ENCODE results near the gene FGB.
"Not testable (repeated sequence)": the region's sequence is repeated elsewhere in the genome, so short reads cannot be mapped to it uniquely, and the experiment has no call there.

The FGB gene

DNA sequence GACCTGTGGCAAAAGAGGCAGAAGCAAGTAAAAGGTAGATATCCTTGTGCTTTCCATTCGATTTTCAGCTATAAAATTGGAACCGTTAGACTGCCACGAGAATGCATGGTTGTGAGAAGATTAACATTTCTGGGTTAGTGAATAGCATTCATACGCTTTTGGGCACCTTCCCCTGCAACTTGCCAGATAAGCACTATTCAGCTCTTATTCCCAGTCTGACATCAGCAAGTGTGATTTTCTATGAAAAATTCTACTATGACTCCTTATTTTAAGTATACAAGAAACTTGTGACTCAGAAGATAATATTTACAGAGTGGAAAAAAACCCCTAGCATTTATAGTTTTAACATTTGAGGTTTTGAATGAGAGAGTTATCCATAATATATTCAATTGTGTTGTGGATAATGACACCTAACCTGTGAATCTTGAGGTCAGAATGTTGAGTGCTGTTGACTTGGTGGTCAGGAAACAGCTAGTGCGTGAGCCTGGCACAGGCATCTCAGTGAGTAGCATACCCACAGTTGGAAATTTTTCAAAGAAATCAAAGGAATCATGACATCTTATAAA lies 3.9 kb downstream of the FGB start:
- no peak for DNase-seq (ENCODE audit: low spot score)

DNA sequence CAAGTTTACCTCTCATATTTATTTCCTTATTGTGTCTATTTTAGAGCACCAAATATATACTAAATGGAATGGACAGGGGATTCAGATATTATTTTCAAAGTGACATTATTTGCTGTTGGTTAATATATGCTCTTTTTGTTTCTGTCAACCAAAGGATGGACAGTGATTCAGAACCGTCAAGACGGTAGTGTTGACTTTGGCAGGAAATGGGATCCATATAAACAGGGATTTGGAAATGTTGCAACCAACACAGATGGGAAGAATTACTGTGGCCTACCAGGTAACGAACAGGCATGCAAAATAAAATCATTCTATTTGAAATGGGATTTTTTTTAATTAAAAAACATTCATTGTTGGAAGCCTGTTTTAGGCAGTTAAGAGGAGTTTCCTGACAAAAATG lies 6.2 kb downstream of the FGB start:
- DNase-seq (ENCODE audit: low spot score) = no peak

DNA sequence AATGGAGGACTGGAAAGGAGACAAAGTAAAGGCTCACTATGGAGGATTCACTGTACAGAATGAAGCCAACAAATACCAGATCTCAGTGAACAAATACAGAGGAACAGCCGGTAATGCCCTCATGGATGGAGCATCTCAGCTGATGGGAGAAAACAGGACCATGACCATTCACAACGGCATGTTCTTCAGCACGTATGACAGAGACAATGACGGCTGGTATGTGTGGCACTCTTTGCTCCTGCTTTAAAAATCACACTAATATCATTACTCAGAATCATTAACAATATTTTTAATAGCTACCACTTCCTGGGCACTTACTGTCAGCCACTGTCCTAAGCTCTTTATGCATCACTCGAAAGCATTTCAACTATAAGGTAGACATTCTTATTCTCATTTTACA lies 6.8 kb downstream of the FGB start:
- DNase-seq (ENCODE audit: low spot score) = no peak

DNA sequence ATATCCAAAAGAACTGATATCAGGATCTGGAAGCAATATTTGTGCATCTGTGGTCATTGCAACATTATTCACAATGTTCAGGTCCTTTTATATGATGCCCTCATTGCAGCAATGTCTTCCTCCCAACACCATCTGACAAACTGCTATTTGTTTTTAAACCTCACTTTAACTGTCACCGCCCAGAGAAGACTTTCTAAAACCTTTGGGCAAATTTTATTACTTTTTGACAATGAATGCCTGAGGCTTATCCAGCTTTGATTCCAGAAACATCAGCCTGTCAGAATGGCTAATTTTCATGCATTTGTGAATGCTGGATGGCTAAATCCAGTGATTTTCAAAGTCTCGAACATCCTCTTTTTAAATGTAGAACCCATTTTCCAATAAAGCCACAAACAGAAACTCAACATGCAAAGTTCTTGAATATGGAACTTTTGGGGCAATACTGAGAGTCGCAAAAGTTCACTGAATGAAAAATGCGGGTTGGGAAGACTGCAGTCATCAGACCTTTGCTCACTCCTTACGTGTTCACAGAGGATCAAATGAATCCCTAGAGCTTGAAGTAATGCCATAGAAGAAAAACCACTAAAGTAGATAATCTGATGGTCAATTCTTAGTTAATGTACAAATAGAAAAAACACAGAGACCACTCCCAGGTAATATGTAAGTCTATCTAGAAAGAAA lies 10.5 kb downstream of the FGB start:
- DNase-seq (ENCODE audit: low spot score) = no peak

DNA sequence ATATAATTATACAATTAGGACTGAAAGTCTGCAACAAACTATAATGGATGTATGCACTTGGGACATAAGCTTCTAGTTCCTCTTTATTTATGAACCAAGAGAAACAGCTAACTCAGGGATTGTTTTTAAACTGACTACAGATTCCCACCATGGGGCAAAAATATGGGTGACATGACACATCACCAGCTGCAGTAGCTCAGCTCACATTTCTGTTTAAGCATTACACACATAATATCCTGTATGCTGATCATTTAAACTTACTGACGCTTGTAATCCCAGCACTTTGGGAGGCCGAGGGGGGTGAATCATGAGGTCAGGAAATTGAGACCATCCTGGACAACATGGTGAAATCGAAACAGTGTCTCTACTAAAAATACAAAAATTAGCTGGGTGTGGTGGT lies 11.5 kb downstream of the FGB start:
- DNase-seq (ENCODE audit: low spot score) = no peak

DNA sequence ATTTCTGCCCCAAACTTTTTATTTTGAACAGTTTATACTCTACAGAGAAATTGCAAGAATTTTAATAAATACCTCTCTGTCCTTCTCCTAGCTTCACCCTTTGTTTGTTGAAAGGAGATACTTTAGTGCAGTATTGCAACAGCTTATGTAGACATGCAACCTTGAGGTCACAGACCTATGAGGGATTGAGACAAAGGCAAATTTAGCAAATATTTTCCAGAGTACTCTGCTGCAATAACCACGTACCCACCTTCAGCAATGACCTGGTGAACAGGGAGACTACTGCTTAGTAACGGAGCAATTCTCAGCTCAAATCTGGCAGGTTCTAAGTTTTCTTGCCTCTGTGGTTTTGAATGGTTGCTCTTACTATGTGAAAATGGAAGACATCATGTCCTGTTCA lies 14.5 kb downstream of the FGB start:
- DNase-seq (ENCODE audit: low spot score) = no peak

DNA sequence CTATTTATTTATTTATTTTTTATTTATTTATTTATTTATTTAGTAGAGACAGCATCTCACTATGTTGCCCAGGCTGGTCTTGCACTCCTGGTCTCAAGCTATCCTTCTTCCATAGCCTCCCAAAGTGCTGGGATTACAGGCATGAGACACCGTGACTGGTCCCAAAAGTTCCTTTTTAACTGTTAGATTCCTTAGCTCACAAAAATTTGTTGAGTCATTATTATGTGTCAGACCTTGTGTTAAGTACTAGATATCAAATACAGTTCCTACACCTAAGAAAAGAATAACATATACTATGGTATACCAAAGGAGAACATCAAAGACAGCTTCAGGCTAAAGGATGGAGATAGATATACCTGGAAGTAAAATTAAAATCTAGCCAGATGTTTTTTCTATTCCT lies 16.1 kb downstream of the FGB start:
- no peak for DNase-seq (ENCODE audit: low spot score)

DNA sequence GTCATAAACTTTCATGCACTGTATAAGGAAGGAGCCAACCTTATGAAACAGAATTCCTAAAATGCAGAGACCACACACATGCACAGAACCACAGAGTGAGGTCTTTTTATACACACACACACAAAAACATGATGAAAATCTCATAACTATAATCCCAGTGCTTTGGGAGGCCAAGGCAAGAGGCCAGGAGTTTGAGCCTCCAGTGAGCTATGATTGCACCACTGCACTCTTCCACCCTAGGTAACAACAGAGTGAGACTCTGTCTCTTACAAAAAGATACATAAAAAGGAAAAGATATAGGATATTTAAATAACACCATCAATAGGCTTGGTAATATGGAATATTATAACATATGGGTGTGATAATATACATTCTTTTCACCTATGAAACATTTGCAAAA lies 17.1 kb downstream of the FGB start:
- DNase-seq (ENCODE audit: low spot score) = no peak

DNA sequence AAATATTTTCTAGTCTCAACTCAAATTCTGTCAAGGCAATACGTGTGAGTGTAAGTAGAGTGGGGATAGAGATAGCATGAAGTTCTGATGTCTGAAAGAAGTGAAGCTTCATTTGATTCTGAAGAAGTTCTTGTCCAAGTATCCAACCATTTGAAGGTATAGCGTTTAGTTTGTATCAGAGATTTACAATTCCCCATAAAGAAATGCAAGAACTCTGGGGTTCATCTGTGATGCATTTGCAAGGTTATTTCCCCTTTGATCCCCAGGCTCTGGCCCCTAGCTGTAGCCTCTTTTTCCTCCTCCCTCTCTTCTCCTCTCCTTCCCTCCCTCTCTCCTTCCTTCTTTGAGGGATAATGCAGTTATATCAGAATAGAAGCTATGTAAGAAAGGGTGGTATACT lies 19.9 kb downstream of the FGB start:
- no peak for DNase-seq (ENCODE audit: low spot score)

DNA sequence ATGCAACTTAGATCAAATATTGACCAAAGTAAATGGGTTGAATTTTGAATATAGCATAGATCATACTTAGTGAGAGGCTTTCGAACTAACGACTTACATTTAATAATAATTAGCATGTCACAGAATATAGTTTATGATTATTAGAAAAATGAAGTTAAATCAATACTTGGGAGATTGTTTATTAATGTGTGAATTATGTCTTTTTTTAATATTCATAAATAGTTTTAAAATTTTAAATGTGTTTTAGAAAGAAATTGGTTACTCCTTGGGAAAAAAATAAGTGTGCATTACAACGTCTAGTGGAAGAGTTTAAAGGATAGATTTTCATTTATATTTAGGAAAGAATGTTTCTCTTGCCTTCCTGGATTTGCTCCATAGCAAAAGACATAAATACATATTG lies 20.4 kb downstream of the FGB start:
- no peak for DNase-seq (ENCODE audit: low spot score)

DNA sequence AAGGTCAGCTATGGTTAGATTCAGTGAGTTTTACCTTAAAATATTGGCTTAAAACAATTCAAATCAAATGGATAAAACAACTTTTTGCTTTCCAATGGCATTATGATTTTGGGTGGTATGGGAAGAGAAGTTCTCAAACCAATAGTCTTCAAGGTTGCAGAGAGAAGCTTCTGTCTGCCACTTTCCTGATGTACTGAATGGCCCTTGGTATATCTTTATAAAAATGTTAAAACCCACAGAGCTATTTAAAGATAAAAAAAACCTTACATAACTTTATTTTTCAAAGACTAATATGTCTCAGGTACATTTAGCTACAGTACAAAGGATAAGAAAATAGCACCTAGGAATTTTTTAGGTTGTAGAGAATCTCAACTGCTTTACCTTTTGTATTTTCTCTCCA lies 20.9 kb downstream of the FGB start:
- DNase-seq (ENCODE audit: low spot score) = no peak

DNA sequence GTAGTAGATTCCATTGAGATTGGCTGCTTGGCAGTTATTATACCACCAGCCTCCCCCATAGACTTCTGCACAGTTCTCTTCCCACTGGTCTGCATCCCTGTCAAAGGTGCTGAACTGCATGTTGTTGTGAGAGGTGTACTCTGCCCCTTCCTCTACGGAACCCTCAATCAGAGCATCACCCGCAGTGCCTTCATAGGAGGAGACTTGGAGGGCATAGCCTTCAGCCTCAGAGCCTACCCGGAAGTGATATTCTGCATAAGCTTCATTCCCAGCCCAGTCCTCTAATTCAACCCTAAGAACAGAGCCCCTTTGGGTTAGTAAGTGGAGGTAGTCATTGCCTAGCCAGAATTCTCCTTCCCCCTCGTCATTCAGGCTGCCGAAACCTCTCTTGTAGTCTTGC lies 21.4 kb downstream of the FGB start:
- no peak for DNase-seq (ENCODE audit: low spot score)

DNA sequence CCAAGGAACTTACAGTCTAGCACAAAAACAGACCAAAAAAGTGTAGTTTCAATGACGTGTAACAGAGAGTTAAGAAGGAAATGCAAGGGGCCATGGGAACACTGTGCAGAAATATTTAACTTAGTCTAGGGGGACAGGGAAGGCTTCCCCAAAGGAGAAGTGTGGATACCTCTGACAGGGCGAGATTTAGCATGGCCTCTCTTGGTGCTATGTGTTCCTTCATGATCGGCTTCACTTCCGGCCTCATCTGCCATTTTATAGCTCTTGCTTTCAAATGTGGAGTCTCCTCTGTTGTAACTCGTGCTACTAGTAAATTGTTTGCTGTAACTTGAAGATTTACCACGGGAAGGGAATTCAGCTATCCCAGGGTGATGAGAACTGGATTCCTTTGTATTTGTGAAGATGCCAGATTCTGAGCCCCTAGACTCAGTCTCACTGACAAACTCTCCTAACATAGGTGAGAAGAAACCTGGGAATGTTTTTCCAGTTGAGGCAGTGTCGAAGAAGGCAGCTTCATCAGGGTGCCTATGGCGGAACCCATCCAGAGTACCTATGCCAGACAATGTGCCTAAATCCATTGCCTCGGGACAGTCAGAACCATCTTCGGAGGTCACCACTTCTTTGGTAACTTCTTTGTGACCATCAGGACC lies 22.7 kb downstream of the FGB start:
- no peak for DNase-seq (ENCODE audit: low spot score)

DNA sequence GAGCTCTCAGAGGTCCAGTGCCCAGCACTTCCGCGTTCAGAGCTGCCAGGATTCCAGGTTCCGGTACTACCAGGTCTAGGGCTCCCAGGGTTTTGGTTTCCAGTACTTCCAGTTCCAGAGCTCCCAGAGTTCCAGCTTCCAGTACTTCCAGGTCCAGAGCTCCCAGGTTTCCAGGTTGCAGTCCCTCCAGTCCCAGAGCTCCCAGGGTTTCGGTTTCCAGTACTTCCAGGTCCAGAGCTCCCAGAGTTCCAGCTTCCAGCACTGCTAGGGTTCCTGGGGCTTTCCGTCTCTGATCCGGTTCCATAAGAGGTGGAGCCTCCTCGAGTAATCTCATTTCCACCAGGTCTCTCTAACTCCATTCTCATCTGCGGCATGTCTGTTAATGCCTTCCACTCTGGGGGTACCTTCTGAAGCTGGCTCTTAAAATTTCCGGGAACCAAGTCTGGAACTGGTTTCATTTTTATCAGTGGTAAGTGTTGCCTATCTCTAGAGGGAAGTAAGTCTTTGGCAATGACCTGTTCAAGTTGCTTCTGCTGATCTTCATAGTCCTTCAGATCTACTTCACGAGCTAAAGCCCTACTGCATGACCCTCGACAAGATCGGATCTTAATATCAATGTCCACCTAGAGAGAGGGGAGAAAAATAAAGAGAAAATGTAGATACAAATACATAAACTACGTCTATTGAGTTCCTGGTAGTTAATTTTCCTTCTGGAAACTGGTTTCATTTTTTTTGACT lies 23.7 kb downstream of the FGB start:
- DNase-seq (ENCODE audit: low spot score) = no peak

DNA sequence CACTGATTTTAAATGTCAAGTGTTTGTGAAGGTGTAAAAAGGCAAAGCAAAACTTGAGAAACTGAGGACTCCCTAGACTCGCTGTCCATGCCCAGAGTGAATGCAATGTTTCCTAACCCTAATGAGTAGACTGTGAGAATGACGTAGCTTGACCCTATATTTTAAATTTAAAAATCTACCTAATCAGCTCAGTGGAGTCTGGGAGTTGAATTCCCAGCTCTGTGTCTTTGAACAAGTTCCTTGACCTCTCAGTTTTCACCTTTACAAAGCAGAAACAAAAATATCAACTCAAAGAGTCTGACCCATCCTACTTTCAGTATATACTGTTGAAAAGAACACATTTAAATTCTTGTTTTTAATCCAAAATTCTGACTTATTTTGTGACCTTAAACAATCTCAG lies 25.4 kb downstream of the FGB start:
- DNase-seq (ENCODE audit: low spot score) = no peak

DNA sequence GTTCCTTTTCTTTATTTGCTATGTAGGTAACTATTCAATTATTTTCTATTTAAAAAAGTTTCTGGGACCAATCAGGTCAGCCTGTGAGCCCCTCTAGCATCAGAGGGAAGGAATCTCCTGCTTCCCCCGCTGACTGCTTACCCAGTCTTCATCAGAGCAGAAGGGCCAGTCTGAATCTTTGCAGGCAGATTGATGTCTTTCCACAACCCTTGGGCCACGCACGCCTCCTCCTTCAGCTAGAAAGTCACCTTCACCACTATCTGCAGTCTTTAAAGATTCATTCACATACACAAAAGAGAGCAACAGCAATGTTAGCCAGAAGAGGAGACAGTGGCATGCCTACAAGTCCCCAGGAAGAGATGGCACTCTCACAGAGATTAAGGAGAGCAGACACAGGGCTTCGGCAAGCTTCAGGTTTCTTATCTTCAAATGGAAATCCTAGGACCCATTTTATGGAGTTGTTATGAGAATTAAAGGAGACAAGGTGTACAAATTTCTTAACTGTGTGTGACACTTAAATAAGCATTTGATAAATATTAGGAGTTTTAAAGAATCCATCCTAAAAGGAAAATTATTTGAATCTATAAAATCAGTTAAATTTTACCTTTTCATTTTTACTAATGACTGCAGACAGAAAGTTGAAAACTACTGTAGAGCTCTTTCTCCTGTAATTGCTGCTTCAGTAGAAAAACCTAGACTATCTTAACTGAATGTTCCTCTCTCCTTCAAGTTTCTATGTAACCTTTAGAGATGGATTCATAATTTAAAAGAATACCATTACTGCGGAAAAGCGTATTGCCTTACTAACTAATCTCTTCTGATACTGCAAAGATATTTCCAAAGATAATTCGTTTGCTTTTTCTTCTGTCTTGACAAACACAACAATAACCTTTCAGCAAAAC lies 26.7 kb downstream of the FGB start:
- no peak for DNase-seq (ENCODE audit: low spot score)

DNA sequence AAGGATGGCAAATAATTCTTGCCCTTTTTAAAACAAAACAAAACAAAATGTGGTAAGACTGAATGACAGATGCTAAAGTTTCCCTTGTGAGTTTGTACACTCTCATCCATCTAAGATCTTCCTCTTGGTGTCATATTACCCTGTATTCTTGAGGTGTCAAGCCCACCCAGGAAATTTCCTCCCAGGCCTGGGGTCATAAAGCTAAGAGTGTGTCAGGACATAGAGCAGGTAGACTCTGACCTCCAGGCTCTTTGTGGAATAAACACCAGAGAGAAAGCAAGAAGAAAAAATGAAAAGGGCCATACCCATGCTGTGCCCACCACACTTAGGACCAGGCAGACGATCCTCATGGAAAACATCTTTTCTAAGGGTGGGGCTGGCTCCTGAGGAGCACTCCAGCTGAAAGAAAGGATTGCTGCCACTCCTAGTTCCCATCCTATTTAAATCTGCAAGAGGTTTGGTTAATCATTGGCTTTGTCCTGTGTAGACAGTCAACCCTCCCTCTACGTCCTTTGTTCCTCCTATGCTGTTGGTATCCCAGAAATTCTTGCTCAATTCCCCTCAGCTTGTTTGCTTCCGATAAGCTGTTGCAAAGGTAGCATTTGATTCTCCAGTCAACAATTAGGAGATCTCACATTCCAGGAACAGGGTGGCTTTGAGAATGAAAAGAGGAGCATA lies 27.7 kb downstream of the FGB start, which contains the start of gene FGA:
Gene FGA, minus strand, starts transcription at position 414 of the 678 bp plus-strand sequence. Its CDS starts 55 bp downstream, at position 359.
- peak; percentile 49 for DNase-seq (ENCODE audit: low spot score)

DNA sequence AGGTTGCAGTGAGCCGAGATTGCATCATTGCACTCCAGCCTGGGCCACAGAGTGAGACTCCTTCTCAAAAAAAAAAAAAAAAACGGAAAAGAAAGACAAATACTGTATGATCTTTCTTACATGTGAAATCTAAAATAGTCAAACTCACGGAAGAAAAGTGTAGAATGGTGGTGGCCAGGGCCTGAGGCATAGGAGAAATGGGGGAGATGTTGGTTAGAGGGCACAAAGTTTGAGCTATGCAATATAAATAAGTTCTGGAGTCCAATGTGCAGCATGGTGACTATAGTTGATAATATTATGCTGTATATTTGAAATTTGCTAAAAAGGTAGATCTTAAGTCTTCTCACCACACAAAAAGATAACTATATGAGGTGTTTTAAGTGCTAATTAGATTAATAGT lies 29.1 kb downstream of the FGB start:
- no peak for DNase-seq (ENCODE audit: low spot score)

DNA sequence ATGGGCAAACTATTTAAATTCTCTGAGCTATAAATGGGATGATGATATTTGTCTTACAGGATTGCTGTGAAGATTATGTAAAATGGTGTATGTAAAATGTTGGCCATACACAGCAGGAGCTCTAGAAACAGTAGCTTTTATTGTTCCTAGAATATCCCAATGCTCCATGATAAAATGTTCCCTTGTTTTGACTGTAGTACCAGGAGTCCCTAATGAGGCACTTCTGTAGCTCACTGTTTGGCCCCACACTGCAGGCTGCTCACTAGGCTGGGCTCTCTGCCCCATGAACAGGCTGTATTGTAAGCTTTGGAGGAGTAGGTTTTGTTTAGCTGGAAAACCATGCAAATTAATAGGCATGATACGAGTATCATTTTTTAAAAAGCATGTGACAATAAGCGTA lies 31.1 kb downstream of the FGB start:
- DNase-seq (ENCODE audit: low spot score) = no peak

DNA sequence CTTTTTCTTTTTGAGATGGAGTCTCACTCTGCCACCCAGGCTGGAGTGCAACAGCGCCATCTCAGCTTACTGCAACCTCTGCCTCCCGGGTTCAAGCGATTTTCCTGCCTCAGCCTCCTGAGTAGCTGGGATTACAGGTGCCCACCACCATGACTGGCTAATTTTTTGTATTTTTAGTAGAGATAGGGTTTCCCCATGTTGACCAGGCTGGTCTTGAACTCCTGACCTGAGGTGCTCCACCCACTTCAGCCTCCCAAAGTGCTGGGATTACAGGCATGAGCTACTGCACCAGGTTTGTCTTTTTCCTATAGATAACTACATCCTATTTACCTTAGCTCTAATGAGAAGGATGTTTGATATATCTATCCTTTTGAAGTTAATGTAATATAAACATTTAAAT lies 31.5 kb downstream of the FGB start:
- not testable (repeated sequence) for DNase-seq (ENCODE audit: low spot score)

DNA sequence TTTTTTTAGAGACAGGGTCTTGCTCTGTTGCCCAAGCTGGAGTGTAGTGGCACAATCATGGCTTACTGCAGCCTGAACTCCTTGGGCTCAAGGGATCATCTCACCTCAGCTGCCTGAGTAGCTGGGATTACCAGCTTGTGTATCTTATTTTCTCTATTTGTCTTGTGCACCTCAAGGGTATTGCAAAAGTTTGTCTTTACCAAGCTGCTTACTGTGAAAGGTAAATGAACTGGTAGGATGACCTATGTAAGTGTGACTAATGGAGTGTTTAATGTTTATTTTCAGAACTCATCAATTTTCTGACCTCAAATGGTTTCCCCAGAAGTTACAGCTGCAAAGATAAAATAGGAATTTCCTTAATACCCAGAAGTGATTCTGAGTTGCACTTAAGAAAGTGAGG lies 33.0 kb downstream of the FGB start:
- DNase-seq (ENCODE audit: low spot score) = no peak

Data from SW480 (cell line).